ENCODE results near the gene ZNF628.

The ZNF628 gene

GRCh38 chr19:55465460-55466240 lies 10.8 kb upstream of the ZNF628 start:
- Histone ChIP-seq H3K27ac (no peak overlapping the region), H3K4me3 (no peak overlapping the region)
- no peak for DNase-seq (ENCODE audit: low spot score)
- TF ChIP-seq CTCF (IDR thresholded peaks at IDR 0.05) = no peak

- no peak for TF ChIP-seq CTCF (IDR thresholded peaks at IDR 0.05)
- DNase-seq (ENCODE audit: low spot score) = no peak
- H3K27ac ChIP-seq = no peak overlapping the region
- no peak overlapping the region for H3K4me3 ChIP-seq
Measured at GRCh38 chr19:55466241-55466614, 10.2 kb upstream of the ZNF628 start.

- TF ChIP-seq CTCF (IDR thresholded peaks at IDR 0.05) = peak; percentile 98
- Histone ChIP-seq H3K4me3 (no peak overlapping the region), H3K27ac (peak overlapping the region in 1 of 2 donors; percentile 60)
- DNase-seq (ENCODE audit: low spot score) = no peak
Measured at GRCh38 chr19:55467236-55468053, 9.0 kb upstream of the ZNF628 start.

- peak; percentile 18 for TF ChIP-seq CTCF (IDR thresholded peaks at IDR 0.05)
- Histone ChIP-seq H3K27ac (no peak overlapping the region), H3K4me3 (no peak overlapping the region)
- DNase-seq (ENCODE audit: low spot score) = no peak
Measured at GRCh38 chr19:55468054-55468393, 8.4 kb upstream of the ZNF628 start.

- TF ChIP-seq CTCF (IDR thresholded peaks at IDR 0.05) = no peak
- Histone ChIP-seq H3K27ac (no peak overlapping the region), H3K4me3 (no peak overlapping the region)
- DNase-seq (ENCODE audit: low spot score) = no peak
Measured at GRCh38 chr19:55471266-55471665, 5.2 kb upstream of the ZNF628 start.

GRCh38 chr19:55472463-55472862 lies 4.0 kb upstream of the ZNF628 start:
- no peak for DNase-seq (ENCODE audit: low spot score)
- TF ChIP-seq CTCF (IDR thresholded peaks at IDR 0.05) = no peak
- no peak overlapping the region for H3K27ac ChIP-seq
- no peak overlapping the region for H3K4me3 ChIP-seq

All from coronary artery (tissue), 2 donors.